GM19468 (cell line): Measurements from ENCODE around the gene DHX36.

Experiments used
- ATAC-seq: cut with Tn5 transposase; IDR thresholded peaks from one replicate; pipeline ENCODE4 v1.9.1; 2021; ENCODE audit warnings: mild to moderate bottlenecking, moderate library complexity, moderate number of reproducible peaks; ENCODE audit not compliant: unreplicated experiment; ENCODE audit errors: extremely low read depth

The DHX36 gene

DNA sequence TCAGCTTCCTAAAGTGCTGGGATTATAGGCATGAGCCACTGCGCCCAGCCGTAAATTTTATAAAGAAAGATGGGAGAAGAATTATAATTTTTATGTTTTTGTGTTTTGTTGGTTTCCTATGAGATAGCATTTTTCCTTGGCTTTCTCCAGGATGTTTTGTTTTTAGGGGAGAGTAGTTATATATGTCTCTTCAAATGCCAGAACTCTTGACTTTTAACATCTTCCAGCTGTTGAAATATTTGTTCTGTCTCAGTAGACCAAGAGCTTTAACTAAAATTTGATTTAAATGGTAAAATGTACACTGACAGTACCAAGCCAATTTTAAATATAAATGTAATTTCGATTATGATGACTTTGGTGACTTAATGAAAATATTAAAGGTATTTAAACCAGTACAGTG is 96.8 kb downstream of the DHX36 start:
- no peak for ATAC-seq

DNA sequence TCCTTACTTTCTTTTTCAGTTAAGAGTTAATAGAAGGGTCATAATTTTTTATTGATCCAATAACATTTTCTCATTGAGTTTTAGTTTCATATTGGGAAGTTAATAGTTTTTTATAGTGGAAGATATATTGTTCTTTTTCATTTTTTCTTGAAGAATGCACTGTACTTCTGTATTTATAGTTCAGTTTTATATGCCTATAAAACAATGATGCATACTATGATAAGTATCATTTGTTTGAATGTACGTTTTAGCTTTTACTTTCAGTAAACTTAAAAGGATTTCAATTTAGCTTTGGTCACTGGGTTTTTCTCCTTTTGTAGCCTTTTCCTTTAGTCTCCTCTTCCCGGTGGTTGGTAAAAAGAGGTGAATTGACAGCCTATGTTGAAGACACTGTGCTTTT is 98.8 kb downstream of the DHX36 start:
- ATAC-seq, result no peak

DNA sequence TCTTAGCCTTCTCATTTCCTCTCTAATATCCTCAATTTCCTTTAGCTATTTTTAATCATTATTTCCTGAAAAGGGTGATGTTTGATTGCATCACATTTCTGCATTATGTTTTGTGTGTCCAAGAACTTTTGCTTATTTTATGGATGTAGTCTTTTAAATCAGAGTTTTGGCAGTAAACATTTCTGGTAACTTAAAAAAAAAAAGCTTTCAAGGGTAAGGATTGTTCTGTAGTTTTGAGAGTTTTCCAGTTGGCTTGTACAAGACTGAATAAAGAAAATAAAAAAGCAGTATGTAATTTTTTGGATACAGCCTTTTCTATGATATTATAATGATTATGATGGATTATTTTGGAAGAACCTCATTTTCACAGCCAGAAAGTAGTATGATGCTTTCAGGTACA is 99.4 kb downstream of the DHX36 start:
- ATAC-seq, result no peak

DNA sequence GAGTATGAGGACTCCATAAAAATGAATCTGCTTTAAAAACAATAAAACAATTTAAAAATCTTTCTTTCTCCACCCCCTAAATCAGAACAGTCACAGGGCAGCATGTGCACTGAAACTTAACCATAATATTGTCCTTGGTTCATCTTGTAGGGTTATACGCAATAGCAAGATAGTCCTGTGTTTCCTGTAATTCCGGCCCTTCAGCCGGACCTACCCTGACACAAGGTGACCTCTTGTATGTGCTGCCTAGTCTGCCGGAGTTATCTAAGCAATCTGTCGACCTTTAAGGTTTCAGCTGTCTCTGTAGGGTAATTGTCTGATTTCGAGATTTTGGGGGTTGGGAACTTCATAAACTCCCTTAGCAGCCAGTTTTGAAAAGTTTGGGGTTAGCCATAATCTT is 99.9 kb downstream of the DHX36 start:
- no peak for ATAC-seq

DNA sequence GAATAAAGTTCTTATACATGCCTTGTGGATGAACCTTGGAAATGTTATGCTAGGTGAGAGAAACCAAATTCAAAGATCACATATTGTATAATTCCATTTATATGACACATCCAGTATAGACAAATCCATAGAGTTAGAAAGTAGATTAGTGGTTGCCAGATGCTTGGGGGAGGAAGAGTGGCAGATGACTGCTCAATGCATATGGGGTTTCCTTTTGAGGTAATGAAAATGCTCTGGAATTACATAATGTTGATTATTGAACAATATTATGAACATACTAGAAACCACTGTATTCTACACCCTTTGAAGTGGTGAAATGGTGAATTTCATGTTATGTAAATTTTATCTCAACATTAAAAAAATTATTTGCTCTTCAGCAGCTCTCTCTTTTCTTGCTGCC is 100.8 kb downstream of the DHX36 start:
- ATAC-seq, result no peak
